ENCODE data around the gene RIPPLY2.

DNA sequence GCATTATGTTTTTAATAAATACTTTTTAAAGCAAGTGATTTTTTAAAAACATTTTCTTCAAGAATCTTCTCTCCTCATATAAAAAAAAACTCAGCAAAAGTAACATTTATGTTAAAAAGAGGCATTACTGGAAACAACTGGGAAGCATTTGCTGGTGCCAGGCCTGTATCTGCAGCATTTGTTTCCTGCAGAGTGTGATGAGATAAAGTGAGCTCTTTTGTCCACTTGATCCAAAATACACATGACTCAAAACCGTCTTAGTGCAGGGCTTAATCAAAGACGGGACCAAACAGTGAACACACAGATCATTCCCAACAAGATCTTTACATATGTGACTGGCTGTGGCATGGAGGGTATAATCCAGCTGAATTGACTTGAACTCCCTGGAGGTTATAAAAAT, 28.3 kb upstream of the RIPPLY2 start:
- TF ChIP-seq CTCF (IDR thresholded peaks at IDR 0.05; ENCODE audit: extremely low read depth in 1 of 2, insufficient read depth in 1 of 2, low read depth in 1 of 2, low read length in 2 of 2) (no peak), POLR2AphosphoS5 (IDR thresholded peaks at IDR 0.05; ENCODE audit: insufficient read depth, low read depth, low read length) (no peak), POLR2A (IDR thresholded peaks at IDR 0.05; ENCODE audit: low read depth, low read length) (no peak)
- TF ChIP-seq, protein P1, sequence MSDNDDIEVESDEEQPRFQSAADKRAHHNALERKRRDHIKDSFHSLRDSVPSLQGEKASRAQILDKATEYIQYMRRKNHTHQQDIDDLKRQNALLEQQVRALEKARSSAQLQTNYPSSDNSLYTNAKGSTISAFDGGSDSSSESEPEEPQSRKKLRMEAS (IDR thresholded peaks at IDR 0.05; ENCODE audit: insufficient read depth, insufficient read length): no peak
